Measurements from ENCODE around the gene CHST7. TPM values are rescaled to one million over a fixed set of nuclear protein-coding genes. Genes with fewer than 3 reads are reported as not detected.

Gene CHST7
- total and polyA plus RNA-seq, 2 of the 8 experiments (the other 6 are each of a cell fraction or from before 2014, with no cell fraction given) = 7.9 to 14.1 TPM

DNA sequence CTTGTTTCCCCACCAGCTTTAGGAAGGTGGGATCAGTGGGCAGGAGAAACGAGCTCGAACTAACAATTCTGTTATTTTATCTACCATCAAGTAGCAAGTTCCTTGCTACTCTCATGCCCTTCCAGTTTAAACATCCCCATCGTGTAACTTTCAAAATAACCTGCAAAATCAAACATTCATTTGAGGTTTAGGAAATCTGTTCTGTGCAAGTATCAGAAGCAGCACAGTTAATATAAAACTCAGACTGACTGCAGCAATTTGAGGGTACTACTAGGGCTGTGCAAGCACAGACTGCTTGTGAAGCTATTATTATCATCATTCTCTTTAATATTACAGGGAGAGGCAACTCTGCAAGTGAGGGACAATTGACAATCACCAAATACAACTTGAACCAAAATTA, 48.0 kb downstream of the CHST7 start:
- peaks cover 0 to 19% (median 3%) of the 10 kb centered on the region in 4 experiments; a peak in 3 of 8 replicates for H3K36me3 ChIP-seq (ENCODE audit: control insufficient read depth in 2 of 4, insufficient read depth in 4 of 4, low read length in 3 of 4)
- H3K79me2 ChIP-seq (ENCODE audit: control insufficient read depth in 1 of 2, insufficient read depth in 2 of 2, low read length in 2 of 2) = no peaks in the 10 kb centered on the region
- no peak overlapping the region for H2BK20ac ChIP-seq (ENCODE audit: low read length)
- H2BK15ac ChIP-seq (ENCODE audit: low read length) = no peak overlapping the region
- H3K27me3 ChIP-seq (replicated peaks in 1 of 4; ENCODE audit: control insufficient read depth in 3 of 4, extremely low read depth in 1 of 4, insufficient read depth in 3 of 4, low read length in 3 of 4) = no peaks in the 10 kb centered on the region
- H3K9me3 ChIP-seq (ENCODE audit: insufficient read depth in 2 of 2, low read depth in 1 of 2, low read length in 1 of 2) = no peaks in the 10 kb centered on the region
- H2BK5ac ChIP-seq (ENCODE audit: low read depth, low read length) = no peak overlapping the region
- H2AFZ ChIP-seq (ENCODE audit: low read length) = no peak overlapping the region
- no peak overlapping the region for H2AK5ac ChIP-seq (ENCODE audit: low read depth, low read length)
- no peak for FAIRE-seq
- TF ChIP-seq POLR2AphosphoS5 (IDR thresholded peaks at IDR 0.05; ENCODE audit: low read depth, low read length) (no peak), CTBP2 (IDR thresholded peaks at IDR 0.05; ENCODE audit: borderline replicate concordance, insufficient read depth, insufficient read length, low read length) (no peak), JUND (IDR thresholded peaks at IDR 0.05; ENCODE audit: low read length) (no peak), TEAD4 (IDR thresholded peaks at IDR 0.05; ENCODE audit: low read depth, low read length) (no peak), BRCA1 (IDR thresholded peaks at IDR 0.05; ENCODE audit: low read depth, low read length) (no peak), KDM5A (IDR thresholded peaks at IDR 0.05; ENCODE audit: low read length) (no peak), JUN (IDR thresholded peaks at IDR 0.05; ENCODE audit: low read depth, low read length) (no peak), SUZ12 (IDR thresholded peaks at IDR 0.05; ENCODE audit: low read length) (no peak), RFX5 (IDR thresholded peaks at IDR 0.05; ENCODE audit: borderline replicate concordance, low read depth, low read length) (no peak), BCL11A (IDR thresholded peaks at IDR 0.05; ENCODE audit: low read depth in 2 of 2, low read length in 2 of 2) (no peak), SRF (IDR thresholded peaks at IDR 0.05; ENCODE audit: low read depth, low read length) (no peak), EZH2 (IDR thresholded peaks at IDR 0.05; ENCODE audit: low read depth, low read length, severe bottlenecking) (no peak), SIX5 (IDR thresholded peaks at IDR 0.05; ENCODE audit: low read depth, low read length) (no peak), CHD2 (IDR thresholded peaks at IDR 0.05; ENCODE audit: low read length) (no peak)
- H4K91ac ChIP-seq (replicated peaks; ENCODE audit: insufficient read length, low read length) = no peak overlapping the region
- ChIA-PET CTCF (ENCODE audit: partially characterized antibody) (no interaction called here), POLR2A (ENCODE audit: partially characterized antibody) (interaction anchor here (0.9 kb wide), 1 partner anchor 27 kb away, joined by 3 read pairs; no protein-coding TSS in a partner anchor)
- H3K4ac ChIP-seq (replicated peaks; ENCODE audit: insufficient read length, low read depth, low read length) = no peak overlapping the region
- H3K56ac ChIP-seq (replicated peaks; ENCODE audit: insufficient read length, low read depth, low read length) = no peak overlapping the region
- no peak overlapping the region for H2BK12ac ChIP-seq (ENCODE audit: low read depth, low read length)
- no peak overlapping the region for H2BK120ac ChIP-seq (replicated peaks; ENCODE audit: low read depth, low read length)
- no peak overlapping the region for H3K9ac ChIP-seq (replicated peaks in 1 of 4; ENCODE audit: extremely low read depth in 1 of 4, low read depth in 3 of 4, low read length in 3 of 4)
- H3K18ac ChIP-seq (ENCODE audit: extremely low read depth, low read length) = no peak overlapping the region
- H4K8ac ChIP-seq (ENCODE audit: extremely low read depth, insufficient read depth, low read length) = no peak overlapping the region
- no peaks in the 10 kb centered on the region for H3K23me2 ChIP-seq (ENCODE audit: low read depth, low read length)
- DNase-seq (ENCODE audit: low read depth in 1 of 2, low spot score in 2 of 2) = no peak
- no peaks in the 10 kb centered on the region for H3K79me1 ChIP-seq (ENCODE audit: low read depth, low read length)
- no peak overlapping the region for H3K14ac ChIP-seq (ENCODE audit: insufficient read length)
- H3K27ac ChIP-seq (ENCODE audit: low read depth, low read length) = no peak overlapping the region
- WGBS, 2 experiments (ENCODE audit: extremely low coverage in 1 of 2, insufficient coverage in 1 of 2, insufficient read length in 1 of 2, insufficient replicate concordance in 2 of 2, low coverage in 1 of 2, low lambda C conversion rate in 2 of 2, missing lambda C conversion rate in 1 of 2) = 94% methylated on average over 3 of the region's 3 CpGs; no CpG with 5 or more reads in 1 of the 2 experiments
- no peak overlapping the region for H3K4me3 ChIP-seq (ENCODE audit: extremely low read depth in 1 of 4, insufficient read depth in 2 of 4, low read depth in 3 of 4, low read length in 4 of 4)
- H3K4me1 ChIP-seq (replicated peaks in 1 of 4; ENCODE audit: control insufficient read depth in 3 of 4, insufficient read depth in 4 of 4, low read length in 3 of 4) = no peaks in the 10 kb centered on the region; a peak in 1 of 7 replicates
- no peak overlapping the region for H4K5ac ChIP-seq (ENCODE audit: insufficient read length, low read depth, low read length)
- no peak overlapping the region for H3K4me2 ChIP-seq (ENCODE audit: insufficient read depth in 1 of 2, low read depth in 2 of 2, low read length in 2 of 2)
- H3K23ac ChIP-seq (ENCODE audit: insufficient read length) = no peak overlapping the region
- no peaks in the 10 kb centered on the region for H4K20me1 ChIP-seq (replicated peaks in 1 of 2; ENCODE audit: control insufficient read depth in 1 of 2, insufficient read depth in 2 of 2, low read length in 2 of 2)

Data from H1 (cell line).